CMK (cell line): ENCODE measurements around the gene ALDH3A1.
A peak's percentile ranks its signal among the peaks of the same experiment; 100 is the strongest.

Source experiments
- DNase-seq: peaks from one replicate; pipeline ENCODE4 v3.0.0-alpha.2; 2010; ENCODE audit warnings: low read depth

Gene ALDH3A1

GRCh38 chr17:19759568-19760549, 11.8 kb upstream of the ALDH3A1 start:
- no peak for DNase-seq

DNA sequence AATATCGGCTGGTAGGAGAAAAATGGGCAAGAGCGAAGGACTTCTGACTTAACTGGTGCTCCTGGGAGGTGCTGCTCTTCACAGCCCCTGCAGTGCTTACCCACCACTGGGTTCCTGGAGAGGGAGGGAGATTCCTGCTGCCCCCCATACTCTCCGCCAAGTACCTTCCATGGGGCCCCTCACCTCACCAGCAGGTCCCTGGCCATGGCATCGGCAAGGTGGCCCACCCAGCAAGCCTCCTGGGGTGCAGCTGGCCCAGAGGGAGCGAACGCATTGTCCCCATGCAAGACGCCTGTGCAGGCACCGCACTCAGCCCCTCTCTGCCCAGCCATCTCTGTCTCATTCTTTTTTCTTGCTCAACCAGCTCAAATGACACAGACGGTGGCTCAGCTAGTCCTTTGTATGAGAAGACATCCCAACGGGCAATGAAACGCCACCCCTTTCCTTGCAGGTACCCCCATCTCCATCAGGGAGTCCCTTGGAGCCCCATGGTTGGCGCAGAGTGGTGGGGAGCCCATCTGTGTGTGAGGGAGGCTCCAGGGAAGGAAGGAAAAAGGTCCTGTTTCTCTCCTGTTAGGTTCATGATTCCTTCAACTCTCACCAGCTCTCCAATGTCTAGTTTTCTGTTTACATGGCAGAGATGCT, 9.6 kb upstream of the ALDH3A1 start:
- DNase-seq, result no peak

- no peak for DNase-seq
These were observed 8.4 kb upstream of the ALDH3A1 start for GRCh38 chr17:19756546-19756945.

GRCh38 chr17:19755821-19756510, 7.9 kb upstream of the ALDH3A1 start:
- DNase-seq, result no peak

DNA sequence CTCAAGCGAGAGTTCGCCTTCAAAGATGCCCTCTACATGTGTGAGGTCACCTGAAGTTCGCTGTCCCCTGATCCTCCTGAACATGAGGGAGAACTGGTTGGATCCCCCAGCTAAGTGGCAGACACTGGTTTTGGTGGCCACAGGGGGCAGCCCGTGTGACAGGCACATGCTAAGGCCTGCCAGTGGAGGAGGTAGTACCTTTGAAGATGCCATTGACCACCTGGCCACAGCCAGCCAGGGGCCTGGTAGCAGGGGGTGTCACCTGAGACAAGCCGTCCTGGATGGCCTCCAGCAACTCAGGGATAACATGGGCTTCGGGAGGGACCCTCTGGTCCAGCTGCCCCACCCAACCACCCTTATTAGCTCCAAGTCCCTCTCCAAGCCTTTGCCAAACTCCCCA, 7.3 kb upstream of the ALDH3A1 start:
- no peak for DNase-seq

DNA sequence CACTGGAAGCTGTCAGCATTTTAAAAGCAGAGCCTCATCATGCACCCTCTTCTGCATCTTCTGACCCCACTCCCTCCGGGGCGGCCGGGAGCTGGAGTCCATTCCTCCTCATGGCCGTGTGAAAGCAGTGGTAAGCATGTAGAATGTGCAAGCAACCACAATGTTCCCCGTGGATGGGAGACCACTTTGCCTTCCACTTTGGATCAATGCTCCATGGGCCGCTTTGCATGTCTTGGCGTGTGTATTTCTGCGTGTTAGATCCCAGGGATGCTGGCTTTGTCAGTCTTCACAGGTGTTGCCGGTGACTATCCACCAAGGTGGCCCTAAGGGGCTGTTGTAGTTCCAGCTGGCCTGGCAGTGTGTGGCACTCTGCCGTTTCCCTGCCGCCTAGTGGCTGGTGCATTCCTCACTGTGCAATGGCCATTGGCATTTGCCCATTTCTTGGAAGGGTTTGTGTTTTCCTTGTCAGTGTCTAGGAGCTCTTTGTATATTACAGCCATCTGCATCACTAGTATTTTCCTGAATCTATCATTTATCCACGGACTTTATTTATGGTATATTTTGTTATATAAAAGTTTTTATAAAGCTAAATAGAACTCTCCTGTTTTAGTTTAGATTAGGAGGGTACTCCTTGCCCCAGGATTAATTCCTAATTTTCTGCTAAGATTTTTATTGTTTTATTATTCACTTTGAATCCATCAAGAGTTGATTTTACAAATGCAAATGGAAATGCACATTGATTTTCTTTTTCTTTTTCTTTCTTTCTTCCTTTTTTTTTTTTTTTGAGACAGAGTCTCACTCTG, 5.8 kb upstream of the ALDH3A1 start:
- DNase-seq, result no peak

DNA sequence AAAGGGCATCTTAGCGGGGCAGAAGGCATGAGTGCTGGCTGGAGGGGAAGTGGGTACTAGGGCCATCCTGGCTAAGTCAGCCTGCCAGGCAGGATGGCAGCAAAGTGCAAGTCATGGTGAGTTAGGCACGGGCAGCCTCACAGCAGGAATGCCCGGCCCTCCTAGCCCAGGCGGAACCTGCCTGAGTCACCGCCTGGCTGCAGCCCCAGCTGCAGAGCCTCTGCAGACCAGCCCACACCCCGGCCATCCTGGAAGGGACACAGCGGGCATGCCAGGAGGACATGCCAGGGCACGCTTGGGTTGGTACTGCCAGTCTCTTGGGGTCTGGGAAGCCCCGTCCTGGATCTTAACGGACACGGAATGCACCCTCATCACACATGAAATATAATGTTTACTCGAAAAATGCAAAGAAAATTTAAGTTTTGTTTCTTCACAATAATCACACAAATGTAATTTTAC, 5.0 kb upstream of the ALDH3A1 start:
- no peak for DNase-seq

GRCh38 chr17:19752216-19753050, 4.3 kb upstream of the ALDH3A1 start:
- DNase-seq, result no peak

DNA sequence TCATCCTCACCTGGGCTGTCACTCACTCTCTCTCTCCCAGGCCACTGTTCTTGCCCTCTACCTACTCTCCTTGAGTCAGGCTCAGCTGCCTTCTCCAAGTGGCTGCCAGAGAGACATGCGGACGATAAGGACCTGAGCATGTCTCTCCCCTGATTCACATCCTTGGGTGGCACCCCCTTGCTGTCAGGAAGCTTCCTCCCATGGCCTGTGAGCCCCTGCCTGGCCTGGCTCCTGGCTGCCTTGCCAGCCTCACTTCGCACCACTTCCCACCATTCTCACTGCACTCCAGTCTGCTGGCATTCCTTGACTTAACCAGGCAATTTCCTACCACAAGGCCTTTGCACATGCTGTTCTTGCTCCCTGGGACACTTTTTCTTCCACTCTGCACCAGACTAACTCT, 2.7 kb upstream of the ALDH3A1 start:
- DNase-seq, result no peak

DNA sequence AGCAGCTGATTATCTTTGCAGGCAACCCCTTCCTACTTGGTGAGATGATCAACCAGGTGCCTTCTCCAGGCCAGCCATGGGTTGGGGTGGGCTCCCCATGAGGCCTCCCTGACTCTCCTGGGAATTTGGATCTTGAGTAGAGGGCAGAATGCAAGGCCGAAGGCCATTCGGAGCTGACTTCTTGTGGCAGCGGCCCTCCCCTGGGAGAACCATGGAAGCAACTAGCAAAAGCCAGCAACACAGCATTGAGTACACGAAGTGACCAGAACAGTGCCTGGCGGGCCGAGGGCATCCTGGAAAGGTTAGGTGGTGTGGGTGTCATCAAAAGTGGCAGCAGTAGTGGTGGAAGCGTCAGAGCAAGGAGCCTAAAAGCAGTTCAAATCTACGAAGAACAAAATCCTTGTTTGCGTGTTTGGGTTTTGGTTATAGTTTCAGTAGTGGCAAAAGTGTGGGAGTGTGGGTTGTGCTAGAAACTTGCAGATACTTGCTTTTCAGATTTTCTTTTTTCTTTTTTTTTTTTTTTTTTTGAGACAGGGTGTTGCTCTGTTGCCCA, 2.0 kb upstream of the ALDH3A1 start:
- DNase-seq, result no peak

- DNase-seq, result no peak
These were observed 702 bp upstream of the ALDH3A1 start for GRCh38 chr17:19748807-19749193.

DNA sequence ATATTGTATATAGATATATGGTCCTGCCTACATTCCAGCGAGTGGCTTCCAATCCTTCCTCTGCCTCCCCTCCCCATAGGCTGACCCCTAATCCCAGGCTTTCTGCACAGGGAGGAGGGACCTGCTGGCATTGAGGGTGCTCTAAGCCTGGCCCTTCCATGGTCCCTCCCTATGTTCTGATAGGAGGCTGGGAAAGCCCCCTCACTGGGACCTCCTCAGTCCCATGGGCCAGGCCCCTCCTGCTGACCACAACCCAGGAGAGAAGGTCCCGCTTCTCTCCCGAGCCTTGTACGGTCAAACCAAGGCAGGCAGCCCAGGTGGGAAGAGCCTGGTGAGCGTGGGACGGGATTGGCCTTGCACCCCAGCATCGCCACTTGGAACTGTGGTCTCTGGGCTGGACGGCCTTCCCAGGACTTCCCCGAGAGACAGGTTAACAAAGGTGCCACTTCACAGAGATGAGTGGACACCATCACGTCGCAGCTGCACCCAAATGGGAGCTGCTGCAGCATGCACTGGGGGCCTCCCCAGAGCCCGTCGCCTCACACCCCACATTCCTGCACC, 859 bp downstream of the ALDH3A1 start:
- no peak for DNase-seq

DNA sequence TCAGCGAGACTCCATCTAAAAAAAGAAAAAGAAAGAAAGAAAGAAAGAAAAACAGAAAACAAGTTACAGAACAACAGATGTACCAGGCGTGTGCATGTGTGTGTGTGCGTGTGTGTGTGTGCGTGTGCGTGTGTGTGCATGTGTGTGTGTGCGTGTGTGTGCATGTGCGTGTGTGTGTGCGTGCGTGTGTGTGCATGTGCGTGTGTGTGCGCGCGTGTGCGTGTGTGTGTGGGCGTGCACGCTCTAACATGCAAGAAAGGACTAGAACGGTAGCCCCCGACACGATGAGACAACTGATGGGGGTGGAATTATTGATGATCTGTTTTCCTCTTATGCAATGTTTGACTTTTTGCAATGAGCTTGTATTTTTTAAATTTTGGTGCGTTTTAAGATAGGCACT, 1.6 kb downstream of the ALDH3A1 start:
- no peak for DNase-seq

GRCh38 chr17:19744922-19745757, 3.0 kb downstream of the ALDH3A1 start:
- DNase-seq, result peak; percentile 78

- peak; percentile 52 for DNase-seq
These were observed 3.6 kb downstream of the ALDH3A1 start for GRCh38 chr17:19744492-19744891.

- DNase-seq, result no peak
These were observed 4.7 kb downstream of the ALDH3A1 start for GRCh38 chr17:19743101-19744100.

DNA sequence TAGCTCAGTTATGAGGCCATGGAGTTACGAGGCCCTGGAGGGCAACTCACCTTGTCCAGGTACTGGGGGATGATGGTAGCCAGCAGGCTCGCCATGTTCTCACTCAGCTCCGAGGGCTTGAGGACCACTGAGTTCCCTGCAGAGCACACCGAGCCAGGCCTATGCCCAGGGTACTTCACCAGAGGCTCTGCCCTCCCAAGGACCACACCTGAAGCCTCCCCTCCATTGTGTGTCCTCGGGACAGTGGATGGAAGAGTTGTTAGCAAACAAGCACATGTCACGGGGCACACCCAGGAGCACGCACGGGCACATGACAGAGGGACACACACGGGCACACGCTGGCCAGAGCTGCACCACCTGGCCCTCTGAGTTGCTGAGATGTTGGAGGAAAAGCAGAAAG, 5.6 kb downstream of the ALDH3A1 start:
- no peak for DNase-seq

DNA sequence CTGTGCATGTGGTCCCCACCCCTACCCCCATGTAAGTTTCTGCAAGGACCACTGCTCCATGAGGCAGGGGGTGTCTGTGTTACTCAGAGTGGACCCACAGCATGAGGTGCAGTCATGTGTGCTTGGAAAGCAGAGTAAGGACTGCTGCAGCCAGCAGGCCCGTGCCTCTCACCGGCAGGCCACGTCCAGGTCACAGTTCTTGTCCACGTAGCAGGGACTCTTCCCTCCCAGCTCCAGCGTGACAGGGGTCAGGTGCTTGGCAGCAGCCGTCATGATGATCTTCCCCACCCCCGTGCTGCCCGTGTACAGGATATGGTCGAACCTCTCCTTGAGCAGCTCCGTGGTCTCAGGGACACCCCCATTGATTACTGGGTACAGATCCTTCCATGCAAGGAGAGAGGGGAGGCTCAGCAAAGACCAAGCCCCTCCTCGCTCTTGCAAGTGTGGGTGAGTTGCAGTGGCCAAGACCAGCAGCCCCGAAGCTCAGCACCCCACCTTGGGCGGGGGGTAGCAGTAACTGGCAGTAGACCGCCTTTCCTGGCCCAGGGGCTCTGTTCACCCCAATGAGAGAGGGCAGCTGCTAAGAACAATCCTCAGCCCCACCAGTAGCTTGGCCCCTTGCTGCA, 6.2 kb downstream of the ALDH3A1 start:
- no peak for DNase-seq
